Epithelial cell of esophagus (primary cell): ENCODE data around the gene APBA1.
"Not testable (repeated sequence)": the region's sequence is repeated elsewhere in the genome, so short reads cannot be mapped to it uniquely, and the experiment has no call there.

Source experiments
- DNase-seq: peaks from one replicate; pipeline ENCODE4 v3.0.0; 2010; ENCODE audit warnings: low read depth
- H3K4me3 ChIP-seq: 2 replicates; pipeline ENCODE4 v1.5.1; 2011; ENCODE audit warnings: mild to moderate bottlenecking, low read length, control low read depth
- TF ChIP-seq, protein P1 (sequence below): IDR thresholded peaks from 2 replicates; pipeline ENCODE4 v1.5.1; 2011; ENCODE audit warnings: low read depth, mild to moderate bottlenecking, low read length, control low read depth, inconsistent platforms; ENCODE audit not compliant: insufficient read depth; ENCODE audit errors: missing control alignments

The APBA1 gene

DNA sequence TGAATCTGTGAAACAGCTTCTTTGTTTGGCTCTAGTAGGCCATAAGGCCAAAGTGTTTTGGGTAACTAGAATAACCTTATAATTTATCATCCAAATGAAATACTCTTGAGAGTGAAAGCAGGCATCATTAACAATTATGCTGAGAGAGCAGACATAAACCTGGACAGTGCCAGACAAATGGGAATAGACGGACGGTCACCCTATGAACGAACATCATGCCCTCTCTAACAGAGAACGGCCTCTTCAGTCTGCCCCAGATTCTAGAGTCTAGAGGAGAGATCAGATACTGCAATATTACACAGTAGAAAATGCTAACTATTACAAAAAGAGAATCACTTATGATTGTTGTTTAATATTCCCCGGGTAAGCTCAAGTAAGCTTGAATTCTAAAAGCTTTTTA, 68.5 kb downstream of the APBA1 start:
- no peak for DNase-seq
- TF ChIP-seq, protein P1, sequence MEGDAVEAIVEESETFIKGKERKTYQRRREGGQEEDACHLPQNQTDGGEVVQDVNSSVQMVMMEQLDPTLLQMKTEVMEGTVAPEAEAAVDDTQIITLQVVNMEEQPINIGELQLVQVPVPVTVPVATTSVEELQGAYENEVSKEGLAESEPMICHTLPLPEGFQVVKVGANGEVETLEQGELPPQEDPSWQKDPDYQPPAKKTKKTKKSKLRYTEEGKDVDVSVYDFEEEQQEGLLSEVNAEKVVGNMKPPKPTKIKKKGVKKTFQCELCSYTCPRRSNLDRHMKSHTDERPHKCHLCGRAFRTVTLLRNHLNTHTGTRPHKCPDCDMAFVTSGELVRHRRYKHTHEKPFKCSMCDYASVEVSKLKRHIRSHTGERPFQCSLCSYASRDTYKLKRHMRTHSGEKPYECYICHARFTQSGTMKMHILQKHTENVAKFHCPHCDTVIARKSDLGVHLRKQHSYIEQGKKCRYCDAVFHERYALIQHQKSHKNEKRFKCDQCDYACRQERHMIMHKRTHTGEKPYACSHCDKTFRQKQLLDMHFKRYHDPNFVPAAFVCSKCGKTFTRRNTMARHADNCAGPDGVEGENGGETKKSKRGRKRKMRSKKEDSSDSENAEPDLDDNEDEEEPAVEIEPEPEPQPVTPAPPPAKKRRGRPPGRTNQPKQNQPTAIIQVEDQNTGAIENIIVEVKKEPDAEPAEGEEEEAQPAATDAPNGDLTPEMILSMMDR = no peak
- H3K4me3 ChIP-seq = no peak overlapping the region

DNA sequence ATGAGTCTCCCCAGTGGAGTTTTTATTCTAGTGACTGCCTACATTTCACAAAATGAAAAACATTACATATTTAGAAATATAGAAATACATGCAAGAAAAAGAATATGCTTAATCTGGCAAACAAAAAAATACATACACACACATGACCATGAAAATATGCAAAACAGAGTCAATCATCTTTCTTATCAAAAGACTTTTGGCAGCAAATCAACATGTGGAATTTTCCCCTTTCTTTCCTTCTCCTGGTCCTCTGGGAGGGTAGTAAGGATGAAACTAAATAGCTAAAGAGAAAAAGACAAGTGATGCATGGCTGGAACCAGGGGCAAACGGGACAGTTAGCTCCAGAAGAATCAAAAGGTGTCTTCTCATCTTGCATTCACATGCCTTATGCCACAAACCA, 69.4 kb downstream of the APBA1 start:
- TF ChIP-seq, protein P1 = no peak
- H3K4me3 ChIP-seq = no peak overlapping the region
- DNase-seq = no peak

DNA sequence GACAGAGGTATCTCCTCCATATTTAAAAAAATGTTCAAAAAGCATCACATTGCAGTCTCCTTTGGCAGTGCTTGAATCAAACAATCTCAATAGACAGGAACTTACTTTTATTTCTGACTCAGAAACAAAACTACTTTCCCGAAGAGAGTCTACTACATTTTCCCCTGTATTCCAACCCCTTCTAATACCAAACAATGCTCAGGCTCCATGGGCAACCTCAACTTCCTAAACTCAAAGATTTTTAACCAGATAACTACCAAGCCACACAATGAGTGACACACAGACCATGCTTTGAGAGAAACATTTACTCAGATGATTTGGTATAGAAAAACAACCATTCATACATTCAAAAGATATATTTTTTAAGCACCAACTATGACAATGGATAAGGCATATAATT, 70.5 kb downstream of the APBA1 start:
- no peak for DNase-seq
- TF ChIP-seq, protein P1 = no peak
- H3K4me3 ChIP-seq = no peak overlapping the region

DNA sequence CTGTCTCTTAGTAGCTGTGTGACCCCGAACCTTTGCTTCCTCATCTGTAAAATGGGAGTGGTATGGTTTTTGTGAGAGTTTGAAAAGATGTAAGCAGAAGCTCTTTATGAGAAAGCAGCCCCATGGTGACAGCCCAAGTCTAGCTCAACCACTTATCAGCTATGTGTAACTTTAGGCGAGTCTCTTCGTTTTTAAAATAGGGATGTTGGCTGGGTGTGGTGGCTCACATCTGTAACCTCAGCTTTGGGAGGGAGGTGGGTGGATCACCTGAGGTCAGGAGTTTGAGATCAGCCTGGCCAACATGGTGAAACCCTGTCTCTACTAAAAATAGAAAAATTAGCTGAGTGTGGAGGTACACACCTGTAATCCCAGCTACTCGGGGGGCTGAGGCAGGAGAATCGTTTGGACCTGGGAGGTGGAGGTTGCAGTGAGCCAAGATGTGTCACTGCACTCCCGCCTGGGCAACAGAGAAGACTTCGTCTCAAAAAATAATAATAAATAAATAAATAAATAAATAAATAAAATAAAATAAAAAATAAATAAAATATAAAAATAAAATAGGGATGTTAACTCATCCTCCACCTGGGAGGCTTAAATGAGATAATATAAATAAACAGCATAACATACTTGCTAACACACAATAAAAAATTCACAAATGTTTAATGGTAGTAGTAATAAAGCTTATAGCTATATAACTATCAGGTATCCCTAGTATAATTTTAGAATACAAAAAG, 71.7 kb downstream of the APBA1 start:
- DNase-seq = no peak
- no peak overlapping the region for H3K4me3 ChIP-seq
- TF ChIP-seq, protein P1 = no peak

GRCh38 chr9:69599232-69599971, 72.8 kb downstream of the APBA1 start:
- TF ChIP-seq, protein P1 = no peak
- no peak for DNase-seq

DNA sequence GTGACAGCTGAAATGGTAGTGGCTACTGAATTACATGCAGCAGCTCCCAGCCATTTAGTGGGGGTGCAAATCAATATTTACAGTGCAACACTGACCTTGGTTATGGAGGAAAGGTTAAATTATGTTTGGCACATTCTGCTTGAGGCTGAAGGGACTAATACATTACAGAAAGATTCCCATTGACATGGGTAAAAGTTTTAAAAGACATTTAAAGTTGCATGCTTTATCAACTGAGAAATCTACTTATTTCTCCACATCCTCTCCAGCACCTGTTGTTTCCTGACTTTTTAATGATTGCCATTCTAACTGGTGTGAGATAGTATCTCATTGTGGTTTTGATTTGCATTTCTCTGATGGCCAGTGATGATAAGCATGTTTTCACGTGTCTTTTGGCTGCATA, 75.3 kb downstream of the APBA1 start:
- not testable (repeated sequence) for DNase-seq, H3K4me3 ChIP-seq

More at GRCh38 chr9:69599232-69599971, 72.8 kb downstream of the APBA1 start:
- H3K4me3 ChIP-seq = no peak overlapping the region

- TF ChIP-seq, protein P1 = no peak
- DNase-seq = no peak
- H3K4me3 ChIP-seq = no peak overlapping the region
These were observed 78.0 kb downstream of the APBA1 start for GRCh38 chr9:69594180-69594579.
